GM18519 (cell line): Measurements from ENCODE around the gene SASH3.
"Not testable (repeated sequence)": the region's sequence is repeated elsewhere in the genome, so short reads cannot be mapped to it uniquely, and the experiment has no call there.

Source experiments
- ATAC-seq: cut with Tn5 transposase; IDR thresholded peaks from one replicate; pipeline ENCODE4 v1.9.1; 2021; ENCODE audit warnings: mild to moderate bottlenecking, moderate library complexity; ENCODE audit not compliant: unreplicated experiment, low FRiP score

The SASH3 gene

GRCh38 chrX:129779747-129780146, at the start of gene SASH3:
Gene SASH3, plus strand, starts transcription at chrX:129779949. Its CDS starts 149 bp downstream, at chrX:129780098.
- ATAC-seq = no peak

GRCh38 chrX:129731228-129731627, 48.5 kb upstream of the SASH3 start:
- no peak for ATAC-seq

GRCh38 chrX:129732857-129733256, 46.9 kb upstream of the SASH3 start:
- ATAC-seq = no peak

GRCh38 chrX:129733335-129733734, 46.4 kb upstream of the SASH3 start:
- no peak for ATAC-seq

GRCh38 chrX:129736491-129736890, 43.3 kb upstream of the SASH3 start:
- no peak for ATAC-seq

- ATAC-seq = no peak
These were observed 41.8 kb upstream of the SASH3 start for GRCh38 chrX:129737916-129738315.

- no peak for ATAC-seq
These were observed 41.1 kb upstream of the SASH3 start, which contains the start of gene XPNPEP2 for GRCh38 chrX:129738466-129739308. Gene XPNPEP2, plus strand, starts transcription at chrX:129738979. Its CDS starts 235 bp downstream, at chrX:129739214.

GRCh38 chrX:129739578-129739977, 40.2 kb upstream of the SASH3 start:
- no peak for ATAC-seq

GRCh38 chrX:129741880-129742758, 37.6 kb upstream of the SASH3 start:
- no peak for ATAC-seq

GRCh38 chrX:129742759-129743152, 37.0 kb upstream of the SASH3 start:
- not testable (repeated sequence) for ATAC-seq

GRCh38 chrX:129743821-129744220, 35.9 kb upstream of the SASH3 start:
- ATAC-seq = no peak

GRCh38 chrX:129744861-129745321, 34.9 kb upstream of the SASH3 start:
- no peak for ATAC-seq

GRCh38 chrX:129746557-129747470, 32.9 kb upstream of the SASH3 start:
- ATAC-seq = no peak

- ATAC-seq = no peak
These were observed 32.2 kb upstream of the SASH3 start for GRCh38 chrX:129747533-129747932.

GRCh38 chrX:129748305-129748704, 31.4 kb upstream of the SASH3 start:
- no peak for ATAC-seq

- ATAC-seq = no peak
These were observed 30.7 kb upstream of the SASH3 start for GRCh38 chrX:129749069-129749468.

- ATAC-seq = no peak
These were observed 28.8 kb upstream of the SASH3 start for GRCh38 chrX:129750971-129751370.

GRCh38 chrX:129754056-129755024, 25.4 kb upstream of the SASH3 start:
- no peak for ATAC-seq
